Muscle of leg (tissue), 11 donors: ENCODE results near the gene SLC2A6. TPM values are rescaled to one million over a fixed set of nuclear protein-coding genes. Genes with fewer than 3 reads are reported as not detected.

ENCODE experiments used
- DNase-seq: peaks from one replicate; pipeline ENCODE4 v3.0.0; 2013
- H3K27ac ChIP-seq: one replicate; pipeline ENCODE4 v1.5.1; 2013; ENCODE audit warnings: mild to moderate bottlenecking, low read length, control low read depth
- H3K27me3 ChIP-seq: one replicate; pipeline ENCODE4 v1.6.1; 2013; ENCODE audit warnings: low read length; ENCODE audit not compliant: control insufficient read depth, insufficient read depth
- H3K36me3 ChIP-seq: one replicate; pipeline ENCODE4 v1.6.1; 2013; ENCODE audit warnings: low read length; ENCODE audit not compliant: control insufficient read depth, insufficient read depth
- H3K4me1 ChIP-seq: one replicate; pipeline ENCODE4 v1.6.1; 2013; ENCODE audit warnings: low read length; ENCODE audit not compliant: control insufficient read depth, insufficient read depth
- H3K4me3 ChIP-seq: one replicate; pipeline ENCODE4 v1.5.1; 2013; ENCODE audit warnings: low read length, control low read depth
- H3K9me3 ChIP-seq: replicated peaks from 2 replicates; pipeline ENCODE4 v1.6.1; 2013; ENCODE audit warnings: low read depth, low read length; ENCODE audit not compliant: control insufficient read depth
- WGBS: methylation state at CpG from one replicate; pipeline ENCODE4 v1.1.5; 2013; ENCODE audit warnings: missing lambda C conversion rate; ENCODE audit not compliant: insufficient coverage; 5-methylcytosine and 5-hydroxymethylcytosine counted together
- polyA plus RNA-seq, 8 donors: library from polyadenylated mRNA; unstranded; fragments of 120-200 nt; gene quantifications; one replicate each; pipeline versions ENCODE4 v1.2.1 to v1.2.3, GENCODE V29; 2013; ENCODE audit warnings: inconsistent platforms in 1 of 8, low replicate concordance in 1 of 8; ENCODE audit not compliant: insufficient read length in 8 of 8, insufficient read depth in 1 of 8
- total RNA-seq: library from RNA; stranded (reverse); fragments of 120-200 nt; gene quantifications from one replicate; pipeline ENCODE4 v1.2.4, GENCODE V29; 2013

SLC2A6 gene
- total and polyA plus RNA-seq, 9 donors, result 0.44 to 2.1 (median 1.4) TPM

DNA sequence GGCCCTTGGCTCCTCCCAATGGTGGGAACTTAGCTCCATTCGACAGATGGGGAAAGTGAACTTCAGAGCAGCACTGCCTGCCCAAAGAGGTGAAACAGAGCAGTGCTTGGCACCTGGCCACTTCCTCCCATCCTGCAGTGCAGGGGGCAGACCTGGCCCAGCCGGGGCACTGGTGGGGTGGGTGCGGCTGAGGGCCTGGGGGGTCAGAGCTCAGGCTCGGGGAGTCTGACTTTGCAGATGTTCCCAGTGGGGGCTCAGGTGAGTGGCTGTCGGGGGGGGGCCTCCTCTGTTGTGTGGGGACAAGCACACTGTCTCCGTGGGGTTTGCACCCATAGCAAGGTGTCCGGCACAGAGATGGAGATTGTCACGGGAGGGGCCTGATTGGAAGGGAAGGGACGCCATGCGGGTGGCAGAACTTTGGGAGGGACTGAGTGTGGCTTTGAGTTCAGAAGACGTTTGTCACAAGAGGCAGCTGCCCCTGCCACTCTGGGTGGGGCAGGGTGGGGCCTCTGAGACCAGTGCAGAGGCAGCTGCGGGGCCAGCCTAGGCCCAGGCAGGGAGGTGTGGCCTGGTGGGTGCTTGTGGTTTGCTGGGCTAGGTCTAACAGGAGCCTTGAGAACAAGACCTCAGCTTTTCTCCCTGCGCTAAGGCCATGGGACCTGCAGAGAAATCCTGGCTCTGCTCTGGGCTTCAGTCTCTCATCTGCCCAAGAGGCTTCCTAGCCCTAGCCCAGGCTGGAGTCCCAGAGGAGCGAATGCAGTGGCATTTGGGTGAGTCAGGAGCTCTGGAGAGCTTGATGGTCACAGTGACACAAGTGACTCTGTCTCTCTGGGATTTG is 43.4 kb upstream of the SLC2A6 start:
- H3K4me3 ChIP-seq, result peak overlapping the region; percentile 44

DNA sequence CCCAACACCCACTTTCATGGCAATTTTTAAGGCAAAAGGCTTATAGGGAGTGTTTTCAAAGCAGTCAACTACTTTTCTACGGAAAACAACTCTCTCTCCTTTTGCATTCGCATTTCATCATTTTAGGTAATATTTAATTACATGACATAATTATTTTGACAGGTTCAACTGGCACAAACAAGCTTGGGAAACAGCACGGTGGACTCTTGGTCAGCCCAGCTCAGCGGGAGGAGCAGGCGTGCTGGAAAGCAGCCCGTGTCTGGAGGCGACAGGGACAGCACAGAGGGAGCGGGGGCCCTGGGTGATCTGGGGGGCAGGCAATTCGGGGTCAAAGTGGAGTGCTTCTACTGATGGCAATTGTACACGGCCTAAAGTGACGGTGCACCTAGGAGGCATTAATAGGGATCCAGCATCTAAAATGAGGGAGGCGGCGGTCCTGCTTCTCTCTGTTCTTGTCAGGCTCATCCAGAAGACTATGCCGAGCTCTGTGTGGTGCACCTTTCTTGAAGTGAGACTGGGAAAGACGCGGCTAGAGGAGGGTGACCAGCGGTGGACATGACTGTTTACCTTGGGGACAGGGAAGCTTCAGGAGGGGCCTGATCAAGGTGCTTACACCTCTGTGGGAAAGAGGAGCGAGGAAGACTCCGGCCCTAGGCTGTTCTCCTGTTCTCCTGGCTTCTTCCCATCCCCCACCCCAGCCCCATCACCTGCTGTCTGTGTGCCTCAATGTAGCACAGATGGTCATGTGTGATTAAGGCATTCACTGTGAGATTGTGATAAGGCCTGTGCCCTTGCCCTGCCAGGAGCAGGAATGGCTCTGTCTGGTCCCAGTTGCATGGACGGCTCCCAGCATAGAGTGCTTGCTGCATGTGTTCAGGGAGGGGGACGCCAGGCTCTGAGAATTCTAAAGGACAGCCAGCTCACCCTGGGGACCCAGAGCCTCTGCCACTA is 42.5 kb upstream of the SLC2A6 start:
- peaks cover 51% of the 10 kb centered on the region for H3K4me1 ChIP-seq
- H3K27me3 ChIP-seq, result no peaks in the 10 kb centered on the region
- H3K36me3 ChIP-seq, result no peaks in the 10 kb centered on the region
- no peak overlapping the region for H3K4me3 ChIP-seq
- peak overlapping the region; percentile 71 for H3K27ac ChIP-seq
- H3K9me3 ChIP-seq, result no peaks in the 10 kb centered on the region
- 75% methylated on average over 17 of the region's 21 CpGs for WGBS
- no peak for DNase-seq

More for the DNA sequence above, 43.4 kb upstream of the SLC2A6 start:
- Histone ChIP-seq H3K9me3 (no peaks in the 10 kb centered on the region), H3K36me3 (no peaks in the 10 kb centered on the region), H3K4me1 (peaks cover 60% of the 10 kb centered on the region), H3K27me3 (no peaks in the 10 kb centered on the region), H3K27ac (peak overlapping the region; percentile 90)
- DNase-seq, result peak; percentile 81
- WGBS, result 80% methylated on average over 11 of the region's 14 CpGs

DNA sequence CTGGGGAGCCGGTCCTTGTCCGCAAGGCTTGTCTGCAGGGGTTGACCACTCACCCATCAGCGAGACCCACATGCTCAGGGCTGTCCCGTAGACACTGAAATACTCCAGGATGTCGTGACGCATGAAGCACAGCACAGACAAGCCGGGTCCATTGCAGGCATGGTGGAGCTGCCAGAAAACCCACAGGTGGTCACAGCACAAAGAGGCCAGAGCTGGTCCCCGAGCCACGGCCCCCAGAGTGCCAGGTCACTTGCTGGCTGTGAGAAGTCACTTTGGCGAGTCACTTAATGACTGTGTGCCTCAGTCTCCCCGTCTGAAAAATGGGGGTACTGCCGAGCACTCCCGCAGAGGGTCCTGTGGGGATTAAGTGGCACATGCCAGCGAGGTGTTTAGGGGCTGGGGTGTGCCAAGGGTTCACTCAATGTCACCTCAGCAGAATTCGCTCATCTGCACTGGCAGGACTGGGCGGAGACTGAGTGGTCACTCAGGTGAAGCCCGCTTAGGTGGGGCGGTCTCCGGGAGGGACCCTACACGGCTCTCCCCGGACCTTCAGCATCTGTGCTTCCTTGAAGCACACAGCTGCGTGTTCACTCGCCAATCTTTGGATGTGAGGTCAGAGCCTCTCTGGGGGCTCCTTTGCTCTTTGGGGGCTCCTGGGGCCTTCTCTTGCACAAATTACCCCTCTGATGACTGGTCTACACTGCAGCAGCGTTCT is 41.4 kb upstream of the SLC2A6 start:
- Histone ChIP-seq H3K4me1 (peaks cover 49% of the 10 kb centered on the region), H3K27ac (no peak overlapping the region), H3K36me3 (peaks cover 2% of the 10 kb centered on the region), H3K9me3 (no peaks in the 10 kb centered on the region), H3K27me3 (no peaks in the 10 kb centered on the region), H3K4me3 (no peak overlapping the region)
- 82% methylated on average over 23 of the region's 24 CpGs for WGBS
- no peak for DNase-seq

GRCh38 chr9:133519693-133520092 is 40.8 kb upstream of the SLC2A6 start:
- Histone ChIP-seq H3K27me3 (no peaks in the 10 kb centered on the region), H3K36me3 (peaks cover 2% of the 10 kb centered on the region), H3K4me3 (no peak overlapping the region), H3K9me3 (no peaks in the 10 kb centered on the region), H3K4me1 (peaks cover 48% of the 10 kb centered on the region), H3K27ac (no peak overlapping the region)
- 58% methylated on average over 5 of the region's 7 CpGs for WGBS
- no peak for DNase-seq

GRCh38 chr9:133518706-133519449 is 40.0 kb upstream of the SLC2A6 start:
- Histone ChIP-seq H3K27me3 (no peaks in the 10 kb centered on the region), H3K36me3 (peaks cover 2% of the 10 kb centered on the region), H3K4me3 (no peak overlapping the region), H3K9me3 (no peaks in the 10 kb centered on the region), H3K27ac (no peak overlapping the region), H3K4me1 (peaks cover 46% of the 10 kb centered on the region)
- 94% methylated on average over 15 of the region's 27 CpGs for WGBS
- no peak for DNase-seq

- Histone ChIP-seq H3K36me3 (peaks cover 2% of the 10 kb centered on the region), H3K9me3 (no peaks in the 10 kb centered on the region), H3K27ac (no peak overlapping the region), H3K27me3 (no peaks in the 10 kb centered on the region), H3K4me3 (no peak overlapping the region), H3K4me1 (peaks cover 47% of the 10 kb centered on the region)
- no peak for DNase-seq
- 93% methylated on average over 2 of the region's 5 CpGs for WGBS
These were observed 39.3 kb upstream of the SLC2A6 start for GRCh38 chr9:133518200-133518599.

- Histone ChIP-seq H3K36me3 (peaks cover 2% of the 10 kb centered on the region), H3K27me3 (no peaks in the 10 kb centered on the region), H3K27ac (no peak overlapping the region), H3K4me1 (peaks cover 47% of the 10 kb centered on the region), H3K9me3 (no peaks in the 10 kb centered on the region), H3K4me3 (no peak overlapping the region)
- 77% methylated on average over 8 of the region's 8 CpGs for WGBS
- DNase-seq, result no peak
These were observed 38.8 kb upstream of the SLC2A6 start for GRCh38 chr9:133517711-133518110.

DNA sequence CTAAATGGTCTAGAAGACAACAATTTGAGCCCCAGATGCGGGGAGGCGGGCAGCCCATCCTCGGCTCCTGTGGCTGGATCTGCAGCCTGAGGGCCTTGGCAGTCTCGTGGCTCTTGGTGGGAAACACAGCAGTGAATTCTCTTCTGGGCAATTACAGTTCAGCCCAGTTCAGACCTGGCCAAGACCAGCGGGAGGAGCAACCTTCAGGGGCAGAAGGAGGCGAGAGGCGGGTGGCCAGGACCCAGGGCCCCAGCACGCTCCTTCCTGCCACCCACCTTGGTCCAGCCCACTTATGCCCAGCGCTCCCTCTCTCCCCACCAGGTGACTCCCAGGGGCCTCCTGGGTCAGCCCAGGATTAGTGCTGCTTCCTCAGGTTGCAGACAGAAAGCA is 38.1 kb upstream of the SLC2A6 start:
- no peaks in the 10 kb centered on the region for H3K9me3 ChIP-seq
- 83% methylated on average over 6 of the region's 9 CpGs for WGBS
- no peak overlapping the region for H3K4me3 ChIP-seq
- no peak overlapping the region for H3K27ac ChIP-seq
- H3K36me3 ChIP-seq, result peaks cover 2% of the 10 kb centered on the region
- H3K4me1 ChIP-seq, result peaks cover 40% of the 10 kb centered on the region
- DNase-seq, result no peak
- no peaks in the 10 kb centered on the region for H3K27me3 ChIP-seq

GRCh38 chr9:133516256-133516960 is 37.5 kb upstream of the SLC2A6 start:
- H3K36me3 ChIP-seq, result peaks cover 2% of the 10 kb centered on the region
- DNase-seq, result no peak
- 63% methylated on average over 9 of the region's 11 CpGs for WGBS
- no peaks in the 10 kb centered on the region for H3K9me3 ChIP-seq
- H3K27me3 ChIP-seq, result no peaks in the 10 kb centered on the region
- H3K4me1 ChIP-seq, result peaks cover 36% of the 10 kb centered on the region
- H3K4me3 ChIP-seq, result no peak overlapping the region
- H3K27ac ChIP-seq, result no peak overlapping the region
